ENCODE results near the gene PCDH15. TPM values are rescaled to one million over a fixed set of nuclear protein-coding genes. Genes with fewer than 3 reads are reported as not detected.
A peak's percentile ranks its signal among the peaks of the same experiment; 100 is the strongest.

PCDH15 gene
- total RNA-seq, 1 donor from 2014 or later, result 26.3 TPM

DNA sequence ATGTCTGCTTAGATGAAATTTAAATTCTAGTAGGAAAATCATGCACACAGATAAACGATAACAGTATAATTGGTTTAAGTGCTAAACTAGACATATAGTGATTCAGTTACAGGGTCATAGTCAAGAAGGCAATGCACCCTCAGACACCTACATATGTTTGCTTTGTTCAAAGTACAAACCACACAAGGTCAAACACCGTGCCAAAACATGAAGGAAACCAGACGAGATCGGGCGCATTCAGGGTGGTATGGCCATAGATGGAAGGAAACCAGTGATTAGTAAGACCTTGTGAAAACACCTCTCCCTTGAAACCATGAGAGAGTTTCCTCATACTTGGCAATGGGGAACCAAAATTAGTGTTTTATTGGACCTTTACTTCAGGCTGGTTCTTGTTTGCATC is 906.9 kb downstream of the PCDH15 start:
- DNase-seq (ENCODE audit: low spot score in 2 of 2, unreplicated experiment in 2 of 2), result no peak
- Mint-ChIP-seq H3K36me3 (no peaks in the 10 kb centered on the region), H3K9me3 (peaks cover 4% of the 10 kb centered on the region), H3K4me3 (no peak overlapping the region), H3K27ac (no peak overlapping the region), H3K4me1 (peaks cover 2% of the 10 kb centered on the region), H3K27me3 (ENCODE audit: low read depth) (no peaks in the 10 kb centered on the region)
- TF ChIP-seq CTCF (IDR thresholded peaks at IDR 0.05; ENCODE audit: unreplicated experiment), result no peak

DNA sequence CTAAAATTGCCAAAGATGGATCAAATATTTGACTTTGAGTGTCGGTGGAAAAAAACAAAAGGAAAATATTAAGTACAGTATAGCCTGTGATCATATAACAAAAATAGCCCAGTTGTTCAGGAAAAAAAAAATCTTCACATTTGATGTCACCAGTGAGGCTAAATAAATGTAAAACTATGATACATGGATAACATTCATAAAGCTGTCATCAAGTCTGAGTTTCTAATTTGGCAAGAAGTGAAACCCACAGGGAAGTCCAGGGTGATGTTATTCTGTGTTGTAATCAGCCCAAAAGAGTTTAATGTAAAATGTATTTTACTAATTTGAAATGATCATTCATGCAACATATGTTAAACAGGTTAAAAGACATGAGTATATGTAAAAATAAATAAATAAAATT is 908.0 kb downstream of the PCDH15 start:
- no peak for TF ChIP-seq CTCF (IDR thresholded peaks at IDR 0.05; ENCODE audit: unreplicated experiment)
- DNase-seq (ENCODE audit: low spot score in 2 of 2, unreplicated experiment in 2 of 2), result no peak
- Mint-ChIP-seq H3K4me1 (no peaks in the 10 kb centered on the region), H3K27ac (no peak overlapping the region), H3K9me3 (peaks cover 4% of the 10 kb centered on the region), H3K36me3 (no peaks in the 10 kb centered on the region), H3K27me3 (ENCODE audit: low read depth) (no peaks in the 10 kb centered on the region), H3K4me3 (no peak overlapping the region)

DNA sequence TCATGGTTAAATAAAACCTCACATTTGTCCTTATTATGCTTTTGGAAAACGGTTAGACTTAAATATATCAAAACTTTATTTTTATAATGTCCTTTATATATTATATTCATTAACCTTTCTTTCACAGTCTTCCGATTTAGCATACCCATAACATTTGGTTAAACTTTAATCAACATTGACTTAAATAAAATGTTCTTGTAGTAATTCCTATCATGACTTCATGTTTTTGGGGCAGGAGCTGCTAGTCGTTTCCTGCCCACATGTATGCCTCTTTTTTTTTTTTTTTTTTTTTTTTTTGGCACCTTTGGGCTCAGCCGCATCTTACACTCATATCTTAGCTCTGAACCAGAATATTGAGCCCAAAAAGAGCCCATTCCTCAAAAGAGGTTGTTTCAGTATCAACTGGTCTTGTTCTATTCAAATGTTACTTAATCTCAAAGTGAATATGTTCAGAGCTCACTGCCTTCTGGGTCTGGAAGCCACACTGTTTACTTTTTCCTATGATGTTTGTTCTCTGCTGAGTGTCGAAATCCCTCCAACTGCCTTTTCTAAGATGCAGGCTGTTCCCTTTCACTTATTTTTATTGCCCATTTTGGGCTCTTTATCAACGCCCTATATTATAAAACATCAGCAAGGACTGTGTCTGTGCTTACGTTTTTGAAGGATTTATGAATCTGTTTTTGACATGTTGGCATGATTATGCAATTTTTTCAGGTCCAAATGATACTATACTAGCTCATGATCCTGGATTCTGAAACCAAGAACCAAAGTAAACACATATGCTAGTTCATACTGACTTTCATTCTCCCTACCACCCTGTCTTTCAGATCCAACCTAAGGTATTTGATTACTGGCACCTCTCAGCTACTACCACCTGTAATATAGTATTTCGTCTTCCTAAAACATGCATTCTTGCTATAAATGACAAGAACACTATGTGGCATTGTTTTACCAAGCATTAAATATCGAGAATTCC is 914.4 kb downstream of the PCDH15 start:
- no peaks in the 10 kb centered on the region for H3K9me3 Mint-ChIP-seq
- no peak for TF ChIP-seq CTCF (IDR thresholded peaks at IDR 0.05; ENCODE audit: unreplicated experiment)
- H3K4me3 Mint-ChIP-seq, result no peak overlapping the region
- peaks cover 5% of the 10 kb centered on the region for H3K4me1 Mint-ChIP-seq
- H3K27me3 Mint-ChIP-seq (ENCODE audit: low read depth), result no peaks in the 10 kb centered on the region
- no peaks in the 10 kb centered on the region for H3K36me3 Mint-ChIP-seq
- DNase-seq (ENCODE audit: low spot score in 2 of 2, unreplicated experiment in 2 of 2), result no peak
- H3K27ac Mint-ChIP-seq, result no peak overlapping the region

DNA sequence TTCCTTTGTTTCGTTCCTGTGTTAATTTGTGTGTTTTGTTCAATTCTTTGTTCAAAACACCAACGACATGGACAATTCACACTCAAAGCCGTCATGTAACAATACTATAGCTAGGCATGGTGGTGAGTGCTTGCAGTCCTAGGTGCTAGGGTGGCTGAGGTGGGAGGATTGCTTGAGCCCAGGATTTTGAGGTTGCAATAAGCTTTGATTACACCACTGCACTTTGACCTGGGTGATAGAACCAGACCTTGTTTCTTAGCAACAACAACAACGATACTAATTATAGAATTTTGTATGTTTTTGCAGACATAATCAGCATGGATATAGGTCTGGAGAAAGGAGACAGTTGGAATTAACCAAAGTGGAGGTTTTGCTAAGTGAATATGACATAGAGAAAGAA is 936.2 kb downstream of the PCDH15 start:
- TF ChIP-seq CTCF (IDR thresholded peaks at IDR 0.05; ENCODE audit: unreplicated experiment), result no peak
- peaks cover 1% of the 10 kb centered on the region for H3K36me3 Mint-ChIP-seq
- no peak overlapping the region for H3K4me3 Mint-ChIP-seq
- DNase-seq (ENCODE audit: low spot score in 2 of 2, unreplicated experiment in 2 of 2), result no peak
- H3K27me3 Mint-ChIP-seq (ENCODE audit: low read depth), result no peaks in the 10 kb centered on the region
- H3K27ac Mint-ChIP-seq, result no peak overlapping the region
- no peaks in the 10 kb centered on the region for H3K4me1 Mint-ChIP-seq
- H3K9me3 Mint-ChIP-seq, result no peaks in the 10 kb centered on the region

DNA sequence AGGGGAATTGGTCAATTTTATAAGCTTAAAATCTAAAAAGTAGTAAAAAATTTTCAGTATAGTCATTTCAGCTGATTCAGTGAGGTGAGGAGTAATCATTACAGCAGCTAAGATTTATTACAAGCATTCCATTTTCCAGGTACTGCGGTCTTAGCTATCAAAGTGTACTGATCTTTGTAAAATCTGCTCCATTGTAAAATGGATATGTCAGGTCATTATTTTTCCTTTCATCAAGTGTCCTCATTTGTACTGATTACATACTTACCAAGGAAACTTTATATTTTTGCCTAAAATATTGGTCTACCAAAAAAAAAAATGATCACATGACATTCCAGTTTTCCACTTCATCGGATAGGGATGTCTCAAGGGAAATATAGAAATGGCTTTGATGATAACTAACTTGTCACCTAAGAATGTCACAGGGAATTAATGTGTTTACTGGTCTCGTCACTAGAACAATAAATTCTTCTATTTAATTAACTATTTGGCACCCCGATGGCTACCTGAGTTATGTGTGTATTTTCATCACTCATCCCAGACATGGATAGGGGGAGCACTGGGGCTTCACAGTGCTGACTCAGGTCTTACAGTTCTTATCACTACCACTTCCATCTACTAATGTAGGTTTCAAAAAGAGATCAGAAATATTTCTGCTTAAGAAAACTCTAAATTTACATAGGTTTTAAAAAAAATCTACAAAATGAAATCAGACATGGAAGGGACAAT is 948.4 kb downstream of the PCDH15 start:
- no peak for DNase-seq (ENCODE audit: low spot score in 2 of 2, unreplicated experiment in 2 of 2)

More for the DNA sequence above, 948.4 kb downstream of the PCDH15 start:
- H3K4me1 Mint-ChIP-seq, result no peaks in the 10 kb centered on the region
- no peaks in the 10 kb centered on the region for H3K9me3 Mint-ChIP-seq
- no peak for TF ChIP-seq CTCF (IDR thresholded peaks at IDR 0.05; ENCODE audit: unreplicated experiment)
- H3K27ac Mint-ChIP-seq, result peak overlapping the region; percentile 59
- no peaks in the 10 kb centered on the region for H3K27me3 Mint-ChIP-seq (ENCODE audit: low read depth)
- peaks cover 2% of the 10 kb centered on the region for H3K36me3 Mint-ChIP-seq
- H3K4me3 Mint-ChIP-seq, result no peak overlapping the region
